Neuronal stem cell (in vitro differentiated cells): ENCODE results near the gene PSMC4.

ENCODE experiments used
- DNase-seq: peaks from one replicate; pipeline ENCODE4 v3.0.0-alpha.2; 2013; ENCODE audit warnings: low spot score
- H2AFZ ChIP-seq: one replicate; pipeline ENCODE4 v1.6.1; 2013; ENCODE audit warnings: mild to moderate bottlenecking, low read length, inconsistent platforms
- H2AK5ac ChIP-seq: 2 replicates; pipeline ENCODE4 v1.6.1; 2013; ENCODE audit warnings: low read depth, mild to moderate bottlenecking, inconsistent platforms, low read length, moderate library complexity, mixed read lengths
- H2BK120ac ChIP-seq: 2 replicates; pipeline ENCODE4 v1.6.1; 2013; ENCODE audit warnings: low read depth, mild to moderate bottlenecking, inconsistent platforms, low read length, moderate library complexity, mixed read lengths
- H2BK12ac ChIP-seq: one replicate; pipeline ENCODE4 v1.6.1; 2013; ENCODE audit warnings: low read length, inconsistent platforms
- H2BK15ac ChIP-seq: 2 replicates; pipeline ENCODE4 v1.6.1; 2013; ENCODE audit warnings: mild to moderate bottlenecking, low read length, inconsistent platforms, mixed read lengths
- H2BK5ac ChIP-seq: one replicate; pipeline ENCODE4 v1.6.1; 2013; ENCODE audit warnings: inconsistent platforms, mild to moderate bottlenecking, low read length, moderate library complexity
- H3K14ac ChIP-seq: one replicate; pipeline ENCODE4 v1.6.1; 2013; ENCODE audit warnings: low read length, inconsistent platforms
- H3K18ac ChIP-seq: 2 replicates; pipeline ENCODE4 v1.6.1; 2013; ENCODE audit warnings: low read length, inconsistent platforms
- H3K23ac ChIP-seq: 2 replicates; pipeline ENCODE4 v1.6.1; 2013; ENCODE audit warnings: low read depth, mild to moderate bottlenecking, mixed read lengths, low read length, inconsistent platforms; ENCODE audit not compliant: poor library complexity
- H3K27ac ChIP-seq: replicated peaks from 3 replicates; pipeline ENCODE4 v1.5.1; 2013; ENCODE audit warnings: low read length, inconsistent platforms
- H3K27me3 ChIP-seq, 3 experiments: 2 replicates each; pipeline ENCODE4 v1.6.1; 2013; ENCODE audit warnings: low read length in 3 of 3, mild to moderate bottlenecking in 2 of 3, inconsistent platforms in 1 of 3, low read depth in 1 of 3, mixed read lengths in 1 of 3, moderate library complexity in 1 of 3; ENCODE audit not compliant: control insufficient read depth in 3 of 3, insufficient read depth in 3 of 3
- H3K36me3 ChIP-seq, 2 donors: replicated peaks in 1 of 2; 2 replicates each; pipeline ENCODE4 v1.6.1; 2013; ENCODE audit warnings: low read length in 2 of 2; ENCODE audit not compliant: control insufficient read depth in 2 of 2, insufficient read depth in 2 of 2
- H3K4ac ChIP-seq: 2 replicates; pipeline ENCODE4 v1.6.1; 2013; ENCODE audit warnings: inconsistent platforms, mild to moderate bottlenecking, low read length, moderate library complexity
- H3K4me1 ChIP-seq, 2 donors: 1 replicate in 1 of 2; 2 replicates in 1 of 2; pipeline ENCODE4 v1.6.1; 2013; ENCODE audit warnings: low read length in 2 of 2, low read depth in 1 of 2; ENCODE audit not compliant: control insufficient read depth in 2 of 2, insufficient read depth in 1 of 2
- H3K4me2 ChIP-seq: one replicate; pipeline ENCODE4 v1.6.1; 2013; ENCODE audit warnings: mild to moderate bottlenecking, low read length, inconsistent platforms; ENCODE audit not compliant: insufficient read depth, poor library complexity, severe bottlenecking
- H3K4me3 ChIP-seq, 2 donors: 2 replicates each; pipeline ENCODE4 v1.5.1; 2013; ENCODE audit warnings: low read length in 2 of 2, mild to moderate bottlenecking in 2 of 2, inconsistent platforms in 1 of 2, moderate library complexity in 1 of 2
- H3K79me1 ChIP-seq: one replicate; pipeline ENCODE4 v1.6.1; 2013; ENCODE audit warnings: low read depth, mild to moderate bottlenecking, inconsistent platforms, low read length, moderate library complexity
- H3K9ac ChIP-seq: one replicate; pipeline ENCODE4 v1.6.1; 2013; ENCODE audit warnings: mild to moderate bottlenecking, low read depth, low read length, inconsistent platforms; ENCODE audit not compliant: poor library complexity
- H3K9me3 ChIP-seq, 2 donors: replicated peaks in 1 of 2; 2 replicates each; pipeline versions ENCODE3 to v1.6.1; 2013; ENCODE audit warnings: low read length in 2 of 2, mild to moderate bottlenecking in 2 of 2, inconsistent platforms in 1 of 2, low read depth in 1 of 2, mixed read lengths in 1 of 2, moderate library complexity in 1 of 2; ENCODE audit not compliant: control insufficient read depth in 2 of 2, insufficient read depth in 1 of 2
- H4K8ac ChIP-seq: one replicate; pipeline ENCODE4 v1.6.1; 2013; ENCODE audit warnings: low read depth, mild to moderate bottlenecking, inconsistent platforms, low read length, moderate library complexity
- H4K91ac ChIP-seq: one replicate; pipeline ENCODE4 v1.6.1; 2013; ENCODE audit warnings: low read length, low read depth, mild to moderate bottlenecking, inconsistent platforms; ENCODE audit not compliant: poor library complexity
- WGBS, 2 donors: extraction: QIAGEN DNeasy Blood & Tissue Kit; methylation state at CpG; one replicate each; pipeline ENCODE4 v1.1.7; 2013; ENCODE audit warnings: missing lambda C conversion rate in 2 of 2, mixed read lengths in 1 of 2; ENCODE audit not compliant: insufficient read length in 2 of 2, insufficient replicate concordance in 1 of 2; ENCODE audit errors: extremely low coverage in 2 of 2; 5-methylcytosine and 5-hydroxymethylcytosine counted together

The PSMC4 gene

GRCh38 chr19:39971380-39972035 lies 543 bp downstream of the PSMC4 start:
- peak overlapping the region; percentile 16 for H2AK5ac ChIP-seq
- no peak overlapping the region for H3K4ac ChIP-seq
- no peak for DNase-seq
- no peak overlapping the region for H2BK5ac ChIP-seq
- WGBS, 2 donors = no CpG with 5 or more reads among the region's 21 CpGs
- peak overlapping the region; percentile 59 for H3K18ac ChIP-seq
- peaks cover 25 to 39% of the 10 kb centered on the region in 2 donors for H3K36me3 ChIP-seq
- H3K9ac ChIP-seq = peak overlapping the region; percentile 81
- no peaks in the 10 kb centered on the region for H3K9me3 ChIP-seq
- H2BK120ac ChIP-seq = no peak overlapping the region
- H2AFZ ChIP-seq = peak overlapping the region; percentile 72
- peak overlapping the region; percentile 72 to 92 for H3K4me3 ChIP-seq
- H3K27me3 ChIP-seq = no peaks in the 10 kb centered on the region
- H2BK15ac ChIP-seq = no peak overlapping the region
- no peak overlapping the region for H3K23ac ChIP-seq
- H4K8ac ChIP-seq = no peak overlapping the region
- no peak overlapping the region for H3K27ac ChIP-seq
- peak overlapping the region; percentile 63 for H3K4me2 ChIP-seq
- no peak overlapping the region for H2BK12ac ChIP-seq
- H3K79me1 ChIP-seq = peaks cover 13% of the 10 kb centered on the region
- H4K91ac ChIP-seq = no peak overlapping the region
- peaks cover 5 to 8% of the 10 kb centered on the region in 2 donors for H3K4me1 ChIP-seq
- H3K14ac ChIP-seq = no peak overlapping the region

DNA sequence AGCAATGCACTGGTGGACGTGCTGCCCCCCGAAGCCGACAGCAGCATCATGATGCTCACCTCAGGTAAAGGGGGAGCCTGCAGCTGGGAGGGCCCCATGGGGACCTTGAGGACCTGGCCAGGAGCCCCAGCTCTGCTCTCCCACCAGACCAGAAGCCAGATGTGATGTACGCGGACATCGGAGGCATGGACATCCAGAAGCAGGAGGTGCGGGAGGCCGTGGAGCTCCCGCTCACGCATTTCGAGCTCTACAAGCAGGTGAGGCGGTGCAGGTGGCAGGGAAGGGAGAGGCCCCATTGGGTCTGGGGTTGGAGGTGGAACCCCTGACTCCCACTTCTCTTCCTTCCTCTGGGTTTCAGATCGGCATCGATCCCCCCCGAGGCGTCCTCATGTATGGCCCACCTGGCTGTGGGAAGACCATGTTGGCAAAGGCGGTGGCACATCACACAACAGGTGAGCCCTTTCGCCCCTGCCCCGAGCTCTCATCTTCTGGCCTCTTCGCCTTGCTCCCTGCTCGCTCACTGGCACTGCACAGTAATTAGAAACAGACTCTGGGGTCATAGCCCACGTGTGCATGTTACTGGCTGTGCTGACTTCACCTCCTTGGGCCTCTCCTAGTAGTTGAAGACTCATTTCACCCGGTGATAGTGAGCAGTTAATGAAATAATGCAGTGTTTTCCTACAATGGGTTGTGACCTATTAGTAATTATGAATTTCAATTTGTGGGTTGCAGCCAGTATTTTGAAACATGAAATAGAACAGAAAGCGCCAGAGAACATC lies 3.6 kb downstream of the PSMC4 start:
- no peak for DNase-seq
- no peak overlapping the region for H2BK15ac ChIP-seq
- no CpG with 5 or more reads among the region's 24 CpGs for WGBS, 2 donors

GRCh38 chr19:39982883-39983282 lies 11.9 kb downstream of the PSMC4 start:
- H3K9me3 ChIP-seq = peaks cover 3 to 52% of the 10 kb centered on the region in 2 donors
- DNase-seq = no peak

More for the DNA sequence above, 3.6 kb downstream of the PSMC4 start:
- H2BK120ac ChIP-seq = no peak overlapping the region
- peaks cover 13% of the 10 kb centered on the region for H3K79me1 ChIP-seq
- no peak overlapping the region for H2AK5ac ChIP-seq
- no peak overlapping the region for H2AFZ ChIP-seq
- no peak overlapping the region for H3K4me3 ChIP-seq
- H3K9me3 ChIP-seq = no peaks in the 10 kb centered on the region
- no peak overlapping the region for H3K23ac ChIP-seq
- peaks cover 5 to 8% of the 10 kb centered on the region in 2 donors for H3K4me1 ChIP-seq
- H3K4ac ChIP-seq = no peak overlapping the region
- H4K8ac ChIP-seq = no peak overlapping the region
- H3K14ac ChIP-seq = no peak overlapping the region
- no peak overlapping the region for H3K27ac ChIP-seq
- peaks cover 43 to 64% of the 10 kb centered on the region in 2 donors for H3K36me3 ChIP-seq
- H3K27me3 ChIP-seq = no peaks in the 10 kb centered on the region
- H2BK12ac ChIP-seq = no peak overlapping the region
- no peak overlapping the region for H3K4me2 ChIP-seq
- H3K9ac ChIP-seq = no peak overlapping the region
- no peak overlapping the region for H3K18ac ChIP-seq
- no peak overlapping the region for H2BK5ac ChIP-seq
- no peak overlapping the region for H4K91ac ChIP-seq

GRCh38 chr19:39983695-39984300 lies 12.8 kb downstream of the PSMC4 start:
- no peak for DNase-seq
- H3K27ac ChIP-seq = no peak overlapping the region
- H3K9ac ChIP-seq = no peak overlapping the region
- peaks cover 3 to 52% of the 10 kb centered on the region in 2 donors for H3K9me3 ChIP-seq
- H3K23ac ChIP-seq = no peak overlapping the region
- no peaks in the 10 kb centered on the region for H3K4me1 ChIP-seq
- no peak overlapping the region for H2BK12ac ChIP-seq
- H3K14ac ChIP-seq = no peak overlapping the region
- no peak overlapping the region for H2BK120ac ChIP-seq
- H2AK5ac ChIP-seq = no peak overlapping the region
- H3K36me3 ChIP-seq = peaks cover 19 to 53% of the 10 kb centered on the region in 2 donors
- no peak overlapping the region for H2BK15ac ChIP-seq
- H3K4me2 ChIP-seq = no peak overlapping the region
- no peaks in the 10 kb centered on the region for H3K27me3 ChIP-seq
- H3K4me3 ChIP-seq = no peak overlapping the region
- no peak overlapping the region for H3K4ac ChIP-seq
- H4K91ac ChIP-seq = no peak overlapping the region
- H3K18ac ChIP-seq = no peak overlapping the region
- H2AFZ ChIP-seq = no peak overlapping the region
- H2BK5ac ChIP-seq = no peak overlapping the region
- H4K8ac ChIP-seq = no peak overlapping the region
- peaks cover 2% of the 10 kb centered on the region for H3K79me1 ChIP-seq
- no CpG with 5 or more reads among the region's 5 CpGs for WGBS, 2 donors

More at GRCh38 chr19:39982883-39983282, 11.9 kb downstream of the PSMC4 start:
- H3K36me3 ChIP-seq = peaks cover 27 to 62% of the 10 kb centered on the region in 2 donors
- H2AK5ac ChIP-seq = no peak overlapping the region
- H3K27me3 ChIP-seq = no peaks in the 10 kb centered on the region
- no peak overlapping the region for H2BK120ac ChIP-seq
- H3K4me2 ChIP-seq = no peak overlapping the region
- no peak overlapping the region for H3K14ac ChIP-seq
- H2BK15ac ChIP-seq = no peak overlapping the region
- no peak overlapping the region for H4K8ac ChIP-seq
- H2AFZ ChIP-seq = no peak overlapping the region
- H3K4me1 ChIP-seq = no peaks in the 10 kb centered on the region
- no peak overlapping the region for H2BK12ac ChIP-seq
- no peaks in the 10 kb centered on the region for H3K79me1 ChIP-seq
- no peak overlapping the region for H3K4ac ChIP-seq
- no peak overlapping the region for H2BK5ac ChIP-seq
- H3K27ac ChIP-seq = no peak overlapping the region
- no peak overlapping the region for H3K9ac ChIP-seq
- no peak overlapping the region for H3K18ac ChIP-seq
- no peak overlapping the region for H3K23ac ChIP-seq
- no CpG with 5 or more reads among the region's 1 CpG for WGBS, 2 donors
- no peak overlapping the region for H3K4me3 ChIP-seq
- no peak overlapping the region for H4K91ac ChIP-seq
